H1 (cell line): ENCODE measurements around the gene MAPRE3. TPM values are rescaled to one million over a fixed set of nuclear protein-coding genes. Genes with fewer than 3 reads are reported as not detected.
A peak's percentile ranks its signal among the peaks of the same experiment; 100 is the strongest.

Experiments used
- CTCF ChIA-PET: fragments of 300-600 bp; sonication (Branson Sonifier 250); formaldehyde crosslinking; loops from one replicate; lab custom pipeline; 2021; ENCODE audit not compliant: partially characterized antibody; lab: Charles Lee
- POLR2A ChIA-PET: fragments of 300-600 bp; sonication (Branson Sonifier 250); formaldehyde crosslinking; loops from one replicate; lab custom pipeline; 2021; ENCODE audit warnings: inconsistent platforms; ENCODE audit not compliant: partially characterized antibody; lab: Charles Lee
- DNase-seq, 2 experiments: peaks; one replicate each; pipeline versions ENCODE4 v3.0.0 to v3.0.0-alpha.2; 2010 to 2022; ENCODE audit warnings: low spot score in 2 of 2, low read depth in 1 of 2, mixed read lengths in 1 of 2
- FAIRE-seq: peaks from 2 replicates; lab custom pipeline; 2011; peaks lifted over from hg19 to GRCh38; lab: Jason Lieb, UNC
- H2AFZ ChIP-seq: 2 replicates; pipeline ENCODE4 v1.8.1; 2012; ENCODE audit warnings: low read length, inconsistent platforms
- H2AK5ac ChIP-seq: 2 replicates; pipeline ENCODE4 v1.6.1; 2013; ENCODE audit warnings: low read depth, low read length
- H2BK120ac ChIP-seq: replicated peaks from 2 replicates; pipeline ENCODE3; 2013; ENCODE audit warnings: low read depth, low read length, inconsistent platforms
- H2BK12ac ChIP-seq: 2 replicates; pipeline ENCODE4 v1.6.1; 2013; ENCODE audit warnings: low read depth, low read length
- H2BK15ac ChIP-seq: 2 replicates; pipeline ENCODE4 v1.6.1; 2013; ENCODE audit warnings: low read length
- H2BK20ac ChIP-seq: 2 replicates; pipeline ENCODE4 v1.6.1; 2013; ENCODE audit warnings: low read length
- H2BK5ac ChIP-seq: 2 replicates; pipeline ENCODE4 v1.6.1; 2013; ENCODE audit warnings: low read depth, low read length
- H3K14ac ChIP-seq: 2 replicates; pipeline ENCODE4 v1.6.1; 2013; ENCODE audit warnings: inconsistent platforms; ENCODE audit not compliant: insufficient read length
- H3K18ac ChIP-seq: 2 replicates; pipeline ENCODE4 v1.6.1; 2013; ENCODE audit warnings: low read length; ENCODE audit errors: extremely low read depth
- H3K23ac ChIP-seq: 2 replicates; pipeline ENCODE4 v1.6.1; 2013; ENCODE audit warnings: inconsistent platforms; ENCODE audit not compliant: insufficient read length
- H3K23me2 ChIP-seq: 2 replicates; pipeline ENCODE4 v1.6.1; 2013; ENCODE audit warnings: low read depth, low read length
- H3K27ac ChIP-seq: 2 replicates; pipeline ENCODE4 v1.6.1; 2011; ENCODE audit warnings: low read depth, low read length, inconsistent platforms
- H3K27me3 ChIP-seq, 4 experiments: replicated peaks in 1 of 4; 1 replicate in 1 of 4; 2 replicates in 3 of 4; pipeline versions ENCODE4 v1.6.1 to v1.8.1; 2011 to 2013; ENCODE audit warnings: low read length in 3 of 4, mild to moderate bottlenecking in 3 of 4, inconsistent platforms in 2 of 4, mixed read lengths in 2 of 4, moderate library complexity in 1 of 4; ENCODE audit not compliant: control insufficient read depth in 3 of 4, insufficient read depth in 3 of 4; ENCODE audit errors: extremely low read depth in 1 of 4
- H3K36me3 ChIP-seq, 4 experiments: 2 replicates each; pipeline versions ENCODE4 v1.6.1 to v1.8.1; 2011 to 2013; ENCODE audit warnings: mild to moderate bottlenecking in 4 of 4, low read length in 3 of 4, moderate library complexity in 2 of 4, control low read depth in 1 of 4, inconsistent platforms in 1 of 4; ENCODE audit not compliant: insufficient read depth in 4 of 4, control insufficient read depth in 2 of 4
- H3K4ac ChIP-seq: replicated peaks from 2 replicates; pipeline ENCODE3; 2013; ENCODE audit warnings: low read length, low read depth, mixed read lengths, inconsistent platforms; ENCODE audit not compliant: insufficient read length
- H3K4me1 ChIP-seq, 4 experiments: replicated peaks in 1 of 4; 1 replicate in 1 of 4; 2 replicates in 3 of 4; pipeline versions ENCODE4 v1.6.1 to v1.8.1; 2011 to 2013; ENCODE audit warnings: low read length in 3 of 4, inconsistent platforms in 2 of 4, mixed read lengths in 1 of 4; ENCODE audit not compliant: insufficient read depth in 4 of 4, control insufficient read depth in 3 of 4
- H3K4me2 ChIP-seq, 2 experiments: 2 replicates each; pipeline versions ENCODE4 v1.6.1 to v1.8.1; 2011 to 2013; ENCODE audit warnings: low read depth in 2 of 2, low read length in 2 of 2, control low read depth in 1 of 2, inconsistent platforms in 1 of 2, mild to moderate bottlenecking in 1 of 2; ENCODE audit not compliant: insufficient read depth in 1 of 2
- H3K4me3 ChIP-seq, 4 experiments: fragments of 200-600, 300-600 bp in 1 of 4; sonication (generic), shearing (Covaris generic), sonication (Bioruptor Twin) in 1 of 4; 2 replicates each; pipeline versions ENCODE4 v1.5.1 to v1.8.1; 2011 to 2016; ENCODE audit warnings: low read length in 4 of 4, low read depth in 3 of 4, control low read depth in 2 of 4, inconsistent platforms in 2 of 4, mild to moderate bottlenecking in 2 of 4, mixed read lengths in 1 of 4, moderate library complexity in 1 of 4; ENCODE audit not compliant: insufficient read depth in 2 of 4; ENCODE audit errors: extremely low read depth in 1 of 4
- H3K56ac ChIP-seq: replicated peaks from 2 replicates; pipeline ENCODE3; 2013; ENCODE audit warnings: low read depth, mild to moderate bottlenecking, mixed read lengths, low read length, inconsistent platforms; ENCODE audit not compliant: insufficient read length
- H3K79me1 ChIP-seq: 2 replicates; pipeline ENCODE4 v1.6.1; 2013; ENCODE audit warnings: low read depth, low read length, control low read depth
- H3K79me2 ChIP-seq, 2 experiments: 2 replicates each; pipeline versions ENCODE4 v1.6.1 to v1.8.1; 2012 to 2013; ENCODE audit warnings: low read length in 2 of 2, mild to moderate bottlenecking in 2 of 2, inconsistent platforms in 1 of 2; ENCODE audit not compliant: insufficient read depth in 2 of 2, control insufficient read depth in 1 of 2
- H3K9ac ChIP-seq, 4 experiments: replicated peaks in 1 of 4; 1 replicate in 1 of 4; 2 replicates in 3 of 4; pipeline versions ENCODE4 v1.6.1 to v1.8.1; 2011 to 2013; ENCODE audit warnings: low read depth in 3 of 4, low read length in 3 of 4, control low read depth in 2 of 4, mild to moderate bottlenecking in 2 of 4, moderate library complexity in 2 of 4, inconsistent platforms in 1 of 4; ENCODE audit errors: extremely low read depth in 1 of 4
- H3K9me3 ChIP-seq, 2 experiments: 2 replicates each; pipeline versions ENCODE4 v1.6.1 to v1.8.1; 2012 to 2013; ENCODE audit warnings: mild to moderate bottlenecking in 2 of 2, moderate library complexity in 2 of 2, control low read depth in 1 of 2, inconsistent platforms in 1 of 2, low read depth in 1 of 2, low read length in 1 of 2, mixed read lengths in 1 of 2; ENCODE audit not compliant: insufficient read depth in 2 of 2
- H4K20me1 ChIP-seq, 2 experiments: replicated peaks in 1 of 2; 2 replicates each; pipeline versions ENCODE3 to v1.8.1; 2011 to 2013; ENCODE audit warnings: inconsistent platforms in 2 of 2, low read length in 2 of 2, mild to moderate bottlenecking in 1 of 2; ENCODE audit not compliant: insufficient read depth in 2 of 2, control insufficient read depth in 1 of 2
- H4K5ac ChIP-seq: 2 replicates; pipeline ENCODE4 v1.6.1; 2013; ENCODE audit warnings: low read length, low read depth, mixed read lengths, inconsistent platforms; ENCODE audit not compliant: insufficient read length
- H4K8ac ChIP-seq: 2 replicates; pipeline ENCODE4 v1.8.0; 2013; ENCODE audit warnings: mild to moderate bottlenecking, moderate library complexity, low read length, inconsistent platforms; ENCODE audit not compliant: insufficient read depth; ENCODE audit errors: extremely low read depth
- H4K91ac ChIP-seq: replicated peaks from 2 replicates; pipeline ENCODE3; 2013; ENCODE audit warnings: low read length, mixed read lengths, inconsistent platforms; ENCODE audit not compliant: insufficient read length
- ATF2 ChIP-seq: IDR thresholded peaks from 2 replicates; pipeline ENCODE4 v1.6.1; 2012; ENCODE audit warnings: low read length, inconsistent platforms
- CTCF ChIP-seq, 3 experiments: IDR thresholded peaks; 1 replicate in 2 of 3; 2 replicates in 1 of 3; pipeline versions ENCODE4 v1.5.1 to v1.6.1; 2011; ENCODE audit warnings: low read length in 3 of 3, mild to moderate bottlenecking in 3 of 3, inconsistent platforms in 2 of 3, low read depth in 1 of 3, moderate library complexity in 1 of 3; ENCODE audit not compliant: insufficient read depth in 1 of 3; ENCODE audit errors: control extremely low read depth in 1 of 3
- EGR1 ChIP-seq: IDR thresholded peaks from 2 replicates; pipeline ENCODE4 v1.6.1; 2011; ENCODE audit warnings: low read depth, low read length, borderline replicate concordance
- RBBP5 ChIP-seq: IDR thresholded peaks from 2 replicates; pipeline ENCODE4 v1.7.1; 2012; ENCODE audit warnings: low read depth, mild to moderate bottlenecking, inconsistent platforms, low read length, moderate library complexity, borderline replicate concordance
- YY1 ChIP-seq: IDR thresholded peaks from 2 replicates; pipeline ENCODE4 v1.6.1; 2011; ENCODE audit warnings: low read depth, mild to moderate bottlenecking, low read length
- WGBS, 2 experiments: shearing (Covaris generic) in 1 of 2; methylation state at CpG; one replicate each; pipeline versions ENCODE4 v1.1.6 to v1.1.7; 2013 to 2015; ENCODE audit warnings: low lambda C conversion rate in 2 of 2, mixed read lengths in 2 of 2, inconsistent platforms in 1 of 2, low coverage in 1 of 2, missing lambda C conversion rate in 1 of 2; ENCODE audit not compliant: insufficient replicate concordance in 2 of 2, insufficient coverage in 1 of 2, insufficient read length in 1 of 2; ENCODE audit errors: extremely low coverage in 1 of 2, missing lambda C conversion rate in 1 of 2; 5-methylcytosine and 5-hydroxymethylcytosine counted together
- polyA plus RNA-seq, 7 experiments: library from polyadenylated mRNA; depleted of rRNA in 3 of 7; stranded (reverse) in 5 of 7; unstranded in 2 of 7; fragments of >200 nt in 5 of 7; fragments of 200-250 nt in 2 of 7; gene quantifications; 1 replicate in 5 of 7; 2 replicates in 1 of 7; 4 replicates in 1 of 7; pipeline versions ENCODE4 v1.2.1 to v1.2.3, GENCODE V29; 2011 to 2013; ENCODE audit warnings: missing spikeins in 2 of 7, mixed read lengths in 2 of 7
- total RNA-seq: library from RNA; stranded (reverse); fragmentation: NEBNext Ultra II Directional; extraction: Animal tissue kit (Norgen Biotek cat#: 25700); gene quantifications from 2 replicates; pipeline ENCODE4 v1.2.1, GENCODE V29; 2021

MAPRE3 gene
- total and polyA plus RNA-seq, 2 of the 8 experiments (the other 6 are each of a cell fraction or from before 2014, with no cell fraction given) = 4.9 to 6.6 TPM

DNA sequence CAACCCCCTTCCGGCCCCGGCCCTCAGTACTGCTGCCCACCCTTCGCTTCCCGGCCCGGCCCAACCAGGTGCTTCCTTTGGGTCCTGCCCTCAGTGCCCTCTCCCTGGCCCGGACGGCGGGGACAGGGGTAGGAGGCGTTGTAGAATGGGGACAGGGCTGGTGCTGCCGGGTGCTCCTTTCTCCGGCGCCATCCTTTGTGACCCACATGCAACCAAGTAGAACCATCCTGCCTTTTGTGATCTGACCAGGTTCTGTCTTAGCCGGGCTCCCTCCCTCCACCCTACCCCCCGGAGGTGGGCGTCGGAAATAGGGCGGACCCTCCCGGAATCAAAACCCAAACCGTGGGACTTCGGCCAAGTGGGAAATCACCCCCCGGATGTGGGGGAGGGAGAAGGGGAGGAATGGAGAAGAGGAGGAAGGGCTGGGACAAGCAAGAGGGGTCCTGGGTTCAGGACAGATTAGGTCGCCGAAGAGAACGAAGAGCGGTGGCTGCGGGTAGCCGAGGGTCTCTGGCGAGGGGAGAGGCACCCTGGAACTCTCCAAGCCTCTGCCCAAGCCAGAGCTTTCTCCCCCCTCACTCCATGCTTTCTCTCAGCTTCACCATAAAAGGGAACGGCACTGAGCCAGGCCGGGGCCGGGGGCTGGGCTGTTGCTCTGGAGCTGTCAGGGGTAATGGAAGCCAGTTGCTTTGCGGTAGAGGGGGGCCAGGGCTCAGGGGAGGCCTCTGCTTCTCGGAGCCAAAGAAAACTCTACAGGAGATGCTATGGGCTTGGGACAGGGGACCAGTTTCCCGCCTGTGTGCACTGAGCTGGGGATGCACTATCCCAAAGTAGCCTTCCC, 101.8 kb downstream of the MAPRE3 start:
- FAIRE-seq = no peak
- TF ChIP-seq RBBP5 = peak; percentile 13; the same call in 1 of the 2 replicates
- TF ChIP-seq YY1 = no peak
- no peak for TF ChIP-seq ATF2
- TF ChIP-seq CTCF (IDR thresholded peaks at IDR 0.05; ENCODE audit: control extremely low read depth in 1 of 3, insufficient read depth in 1 of 3, low read depth in 1 of 3, low read length in 3 of 3) = no peak
- TF ChIP-seq EGR1 = no peak

More for the DNA sequence above, 101.8 kb downstream of the MAPRE3 start:
- Histone ChIP-seq H2AK5ac (no peak overlapping the region), H3K56ac (peak overlapping the region; percentile 18), H3K9ac (peak overlapping the region in 3 of 4 experiments; percentile 53 to 61 (median 58); a peak in 5 of 7 replicates), H3K14ac (no peak overlapping the region), H3K18ac (peak overlapping the region; percentile 83; the same call in 1 of the 2 replicates), H2AFZ (no peak overlapping the region), H3K9me3 (no peaks in the 10 kb centered on the region), H3K79me2 (peaks cover 0 to 12% of the 10 kb centered on the region in 2 experiments; a peak in 3 of 4 replicates), H4K5ac (peak overlapping the region; percentile 51), H2BK12ac (no peak overlapping the region), H2BK20ac (no peak overlapping the region), H3K27ac (peak overlapping the region; percentile 11; the same call in 1 of the 2 replicates), H3K4ac (peak overlapping the region; percentile 27), H2BK15ac (no peak overlapping the region), H4K8ac (peak overlapping the region; percentile 43; the same call in 1 of the 2 replicates), H3K4me2 (peak overlapping the region; percentile 85 to 99), H3K23me2 (peaks cover 14% of the 10 kb centered on the region; the same call in 1 of the 2 replicates), H3K4me3 (peak overlapping the region; percentile 82 to 99 (median 93)), H4K20me1 (peaks cover 0 to 6% of the 10 kb centered on the region in 2 experiments), H2BK120ac (no peak overlapping the region), H3K23ac (no peak overlapping the region), H3K4me1 (peaks cover 0 to 7% (median 4%) of the 10 kb centered on the region in 4 experiments; a peak in 5 of 7 replicates), H4K91ac (peak overlapping the region; percentile 70), H3K36me3 (peaks cover 10 to 27% (median 16%) of the 10 kb centered on the region in 4 experiments; a peak in 7 of 8 replicates), H3K79me1 (peaks cover 12% of the 10 kb centered on the region; the same call in 1 of the 2 replicates), H2BK5ac (peak overlapping the region; percentile 66; the same call in 1 of the 2 replicates), H3K27me3 (0 out of 7 replicates have a peak, but pooled peaks cover 0 to 3% (median 0%) of the 10 kb centered on the region in 4 experiments)
- DNase-seq = peak in 1 of 2 experiments; percentile 67
- WGBS, 2 experiments = 4% methylated on average over 30 of the region's 34 CpGs; no CpG with 5 or more reads in 1 of the 2 experiments
- POLR2A ChIA-PET = interaction anchor here (0.6 to 18.5 kb wide), 12 partner anchors 11 to 145 kb away, joined by 3 to 441 read pairs (median 4); partner anchors contain the start of genes ABHD1, AGBL5, CAD and TMEM214
- CTCF ChIA-PET = interaction anchor here (0.8 to 2.7 kb wide), 12 partner anchors 9 to 169 kb away, joined by 3 to 20 read pairs (median 6); partner anchors contain the start of genes KHK and PREB
